ENCODE measurements around the gene UBE2S. TPM values are rescaled to one million over a fixed set of nuclear protein-coding genes. Genes with fewer than 3 reads are reported as not detected.

Gene UBE2S
- total RNA-seq, 4 donors from 2014 or later: 5.7 to 13.3 (median 9.8) TPM

GRCh38 chr19:55362174-55362989 is 45.2 kb downstream of the UBE2S start:
- TF ChIP-seq POLR2A (IDR thresholded peaks at IDR 0.05): no peak
- Histone ChIP-seq H3K36me3 (no peaks in the 10 kb centered on the region), H3K9me3 (no peaks in the 10 kb centered on the region), H3K27me3 (no peaks in the 10 kb centered on the region), H3K4me1 (no peaks in the 10 kb centered on the region), H3K4me3 (replicated peaks in 1 of 3) (no peak overlapping the region), H3K27ac (no peak overlapping the region)
- no peak for DNase-seq
- WGBS, 2 donors: 64 to 70% methylated on average over 14 to 30 of the region's 38 CpGs
- intact Hi-C loops (cut with DNase I): no loop called here

- TF ChIP-seq, protein P1, sequence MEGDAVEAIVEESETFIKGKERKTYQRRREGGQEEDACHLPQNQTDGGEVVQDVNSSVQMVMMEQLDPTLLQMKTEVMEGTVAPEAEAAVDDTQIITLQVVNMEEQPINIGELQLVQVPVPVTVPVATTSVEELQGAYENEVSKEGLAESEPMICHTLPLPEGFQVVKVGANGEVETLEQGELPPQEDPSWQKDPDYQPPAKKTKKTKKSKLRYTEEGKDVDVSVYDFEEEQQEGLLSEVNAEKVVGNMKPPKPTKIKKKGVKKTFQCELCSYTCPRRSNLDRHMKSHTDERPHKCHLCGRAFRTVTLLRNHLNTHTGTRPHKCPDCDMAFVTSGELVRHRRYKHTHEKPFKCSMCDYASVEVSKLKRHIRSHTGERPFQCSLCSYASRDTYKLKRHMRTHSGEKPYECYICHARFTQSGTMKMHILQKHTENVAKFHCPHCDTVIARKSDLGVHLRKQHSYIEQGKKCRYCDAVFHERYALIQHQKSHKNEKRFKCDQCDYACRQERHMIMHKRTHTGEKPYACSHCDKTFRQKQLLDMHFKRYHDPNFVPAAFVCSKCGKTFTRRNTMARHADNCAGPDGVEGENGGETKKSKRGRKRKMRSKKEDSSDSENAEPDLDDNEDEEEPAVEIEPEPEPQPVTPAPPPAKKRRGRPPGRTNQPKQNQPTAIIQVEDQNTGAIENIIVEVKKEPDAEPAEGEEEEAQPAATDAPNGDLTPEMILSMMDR (IDR thresholded peaks at IDR 0.05): no peak
- no peak for TF ChIP-seq POLR2A (IDR thresholded peaks at IDR 0.05)
- Histone ChIP-seq H3K36me3 (no peaks in the 10 kb centered on the region), H3K9me3 (no peaks in the 10 kb centered on the region), H3K4me1 (no peaks in the 10 kb centered on the region), H3K27ac (no peak overlapping the region), H3K27me3 (no peaks in the 10 kb centered on the region), H3K4me3 (replicated peaks in 1 of 3) (no peak overlapping the region)
- WGBS, 2 donors: 85 to 86% methylated on average over 13 to 16 of the region's 16 CpGs
- DNase-seq: no peak
- intact Hi-C loops (cut with DNase I): no loop called here
Measured at GRCh38 chr19:55360902-55361301, 46.7 kb downstream of the UBE2S start.

DNA sequence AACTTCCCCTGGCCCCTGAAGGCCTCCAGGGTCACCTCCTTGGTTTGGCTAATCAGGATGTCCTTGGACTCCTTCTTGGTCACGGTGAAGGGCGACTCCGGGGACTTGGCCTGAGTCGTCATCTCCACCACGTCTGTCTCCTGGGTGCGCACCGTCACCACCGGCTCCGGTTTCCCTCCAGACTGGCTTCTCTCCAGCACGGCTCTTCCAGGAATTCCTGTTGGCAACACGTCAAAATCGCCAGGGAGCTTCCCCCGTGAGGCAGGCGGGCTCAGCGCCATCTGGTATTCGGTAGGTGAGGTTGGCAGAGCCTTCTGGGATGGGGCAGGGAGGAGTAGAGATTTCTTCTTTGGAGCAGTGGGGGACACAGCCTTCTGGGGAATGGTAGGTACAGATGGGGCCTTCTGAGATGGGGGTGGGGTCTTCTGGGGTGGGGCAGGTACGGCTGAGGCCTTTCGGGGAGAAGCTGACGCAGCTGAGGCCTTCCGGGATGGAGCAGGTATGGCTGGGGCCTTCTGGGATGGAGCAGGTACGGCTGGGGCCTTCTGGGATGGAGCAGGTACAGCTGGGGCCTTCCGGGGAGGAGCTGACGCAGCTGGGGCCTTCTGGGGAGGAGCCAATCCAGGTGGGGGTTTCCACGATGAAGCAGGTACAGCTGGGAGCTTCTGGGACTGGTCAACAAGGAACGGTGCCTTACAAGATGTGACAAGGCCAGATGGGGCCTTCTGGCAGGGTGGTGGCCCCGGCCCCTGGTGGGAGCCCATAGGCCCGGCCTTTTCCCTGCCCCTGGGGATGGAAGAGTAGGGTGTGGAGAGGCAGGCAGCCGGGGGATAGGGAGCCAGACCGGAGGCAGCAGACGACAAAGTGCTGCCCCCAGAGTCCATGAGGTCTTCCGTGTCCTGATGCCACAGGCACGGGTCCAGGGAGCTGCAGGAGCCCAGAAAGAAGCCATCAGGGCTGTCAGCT is 48.4 kb downstream of the UBE2S start:
- Histone ChIP-seq H3K36me3 (no peaks in the 10 kb centered on the region), H3K4me1 (peaks cover 4 to 5% of the 10 kb centered on the region in 2 donors), H3K27me3 (peaks cover 6% of the 10 kb centered on the region), H3K4me3 (replicated peaks in 1 of 3) (no peak overlapping the region), H3K9me3 (no peaks in the 10 kb centered on the region), H3K27ac (no peak overlapping the region)
- no peak for DNase-seq
- intact Hi-C loops (cut with DNase I): no loop called here
- TF ChIP-seq, protein P1 (IDR thresholded peaks at IDR 0.05): no peak
- WGBS, 2 donors: 69 to 84% methylated on average over 27 to 31 of the region's 32 CpGs

- TF ChIP-seq, protein P1 (IDR thresholded peaks at IDR 0.05): no peak
- TF ChIP-seq POLR2A (IDR thresholded peaks at IDR 0.05): no peak
- Histone ChIP-seq H3K4me3 (replicated peaks in 1 of 3) (no peak overlapping the region), H3K9me3 (no peaks in the 10 kb centered on the region), H3K36me3 (no peaks in the 10 kb centered on the region), H3K27ac (no peak overlapping the region), H3K4me1 (peaks cover 11 to 12% of the 10 kb centered on the region in 2 donors), H3K27me3 (peaks cover 13% of the 10 kb centered on the region)
- DNase-seq: no peak
- 83 to 89% methylated on average over 19 of the region's 19 CpGs for whole genome bisulfite sequencing, 2 donors
- intact Hi-C loops (cut with DNase I): no loop called here
Measured at GRCh38 chr19:55358493-55358892, 49.1 kb downstream of the UBE2S start.

DNA sequence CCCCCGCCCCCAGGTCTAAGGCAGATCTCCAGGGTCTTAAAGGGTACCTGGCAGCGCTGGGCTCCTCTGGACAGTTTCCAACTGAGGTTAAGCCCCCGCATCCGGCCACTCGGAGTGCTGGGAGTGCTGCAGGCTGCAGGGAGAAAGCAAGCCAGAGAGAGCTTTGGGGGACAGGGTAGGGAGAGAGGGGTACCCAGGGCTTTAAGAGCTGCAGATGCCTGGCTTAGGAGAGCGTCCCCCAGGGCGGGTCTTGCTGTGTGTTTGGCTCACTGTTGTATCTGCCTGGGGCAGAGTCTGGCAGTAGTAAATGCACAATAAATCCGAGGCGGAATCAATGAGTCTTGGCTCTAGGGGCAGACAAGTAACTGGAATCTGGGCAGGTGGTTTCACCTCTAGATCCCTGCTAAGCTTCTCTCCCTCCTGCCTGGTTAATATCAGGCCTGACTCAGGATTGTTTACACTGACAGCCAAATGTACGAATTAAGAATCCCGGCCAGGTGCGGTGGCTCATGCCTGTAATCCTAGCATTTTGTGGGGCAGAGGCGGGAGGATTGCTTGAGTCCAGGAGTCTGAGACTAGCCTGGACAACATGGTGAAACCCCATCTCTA is 52.3 kb downstream of the UBE2S start:
- peaks cover 11 to 16% of the 10 kb centered on the region in 2 donors for H3K4me1 ChIP-seq
- intact Hi-C loops (cut with DNase I): no loop called here
- 24 to 42% methylated on average over 11 to 13 of the region's 13 CpGs for WGBS, 2 donors
- DNase-seq: no peak
- peaks cover 25% of the 10 kb centered on the region for H3K27me3 ChIP-seq
- H3K4me3 ChIP-seq (replicated peaks in 1 of 3): no peak overlapping the region
- TF ChIP-seq, protein P1 (IDR thresholded peaks at IDR 0.05): no peak
- TF ChIP-seq POLR2A (IDR thresholded peaks at IDR 0.05): no peak
- no peaks in the 10 kb centered on the region for H3K9me3 ChIP-seq
- no peaks in the 10 kb centered on the region for H3K36me3 ChIP-seq
- no peak overlapping the region for H3K27ac ChIP-seq
